ENCODE results near the gene NEK6. TPM values are rescaled to one million over a fixed set of nuclear protein-coding genes. Genes with fewer than 3 reads are reported as not detected.
A peak's percentile ranks its signal among the peaks of the same experiment; 100 is the strongest.

The NEK6 gene
- total RNA-seq, 2 donors from 2014 or later, result 24.0 to 43.6 TPM

GRCh38 chr9:124265551-124265950 is 7.8 kb downstream of the NEK6 start:
- Histone ChIP-seq H3K9me3 (no peaks in the 10 kb centered on the region), H3K36me3 (no peaks in the 10 kb centered on the region), H3K4me1 (ENCODE audit: control insufficient read depth in 1 of 2, low read depth in 2 of 2) (peaks cover 65 to 81% of the 10 kb centered on the region in 2 donors), H3K27ac (no peak overlapping the region), H3K27me3 (replicated peaks; ENCODE audit: insufficient read depth) (no peaks in the 10 kb centered on the region), H3K4me3 (no peak overlapping the region)
- no peak for ATAC-seq (ENCODE audit: insufficient number of reproducible peaks, low FRiP score, low read depth)
- DNase-seq (ENCODE audit: low spot score), result no peak
- TF ChIP-seq CTCF (IDR thresholded peaks at IDR 0.05), result no peak

DNA sequence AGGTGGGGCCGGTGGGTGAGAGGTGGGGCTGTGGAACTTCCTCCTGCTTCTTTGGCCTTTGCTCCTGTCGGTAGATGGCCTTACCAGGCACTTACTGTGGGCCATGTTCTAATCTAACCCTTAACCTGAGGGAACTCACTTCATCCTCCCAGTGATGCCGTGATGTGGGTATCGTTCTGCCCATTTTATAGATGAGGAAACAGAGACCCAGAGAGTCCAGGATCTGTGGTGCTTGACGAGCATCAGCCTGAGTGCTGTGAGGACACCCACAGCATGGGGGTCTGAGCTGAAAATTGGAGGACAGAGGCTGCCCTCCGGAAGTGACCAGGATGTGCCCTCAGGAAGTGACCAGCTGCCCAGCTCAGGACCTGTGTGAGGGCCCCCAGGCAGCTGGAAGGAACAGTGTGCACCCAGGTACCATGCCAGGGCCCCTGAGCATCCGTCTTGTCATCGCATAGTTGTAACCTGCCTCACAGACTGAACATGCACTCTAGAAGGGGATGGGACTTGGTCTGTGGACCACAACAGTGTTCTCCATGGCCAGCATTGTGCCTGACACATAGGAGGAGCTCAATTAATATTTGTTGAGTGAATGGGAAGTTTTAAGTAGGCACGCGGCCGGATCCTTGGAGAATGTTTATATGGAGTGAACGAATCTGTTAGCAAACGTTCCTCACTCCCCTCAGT is 8.5 kb downstream of the NEK6 start:
- H3K27me3 ChIP-seq (replicated peaks; ENCODE audit: insufficient read depth), result no peaks in the 10 kb centered on the region
- ATAC-seq (ENCODE audit: insufficient number of reproducible peaks, low FRiP score, low read depth) (no peak), DNase-seq (ENCODE audit: low spot score) (no peak)
- H3K36me3 ChIP-seq, result no peaks in the 10 kb centered on the region
- no peaks in the 10 kb centered on the region for H3K9me3 ChIP-seq
- H3K4me3 ChIP-seq, result no peak overlapping the region
- TF ChIP-seq CTCF (IDR thresholded peaks at IDR 0.05), result no peak
- peaks cover 65 to 81% of the 10 kb centered on the region in 2 donors for H3K4me1 ChIP-seq (ENCODE audit: control insufficient read depth in 1 of 2, low read depth in 2 of 2)
- peak overlapping the region in 1 of 2 donors; percentile 76 for H3K27ac ChIP-seq

GRCh38 chr9:124266826-124267201 is 9.1 kb downstream of the NEK6 start:
- Histone ChIP-seq H3K4me1 (ENCODE audit: control insufficient read depth in 1 of 2, low read depth in 2 of 2) (peaks cover 65 to 81% of the 10 kb centered on the region in 2 donors), H3K4me3 (peak overlapping the region; percentile 36), H3K27ac (peak overlapping the region; percentile 35 to 76), H3K36me3 (no peaks in the 10 kb centered on the region), H3K9me3 (no peaks in the 10 kb centered on the region), H3K27me3 (replicated peaks; ENCODE audit: insufficient read depth) (no peaks in the 10 kb centered on the region)
- TF ChIP-seq CTCF (IDR thresholded peaks at IDR 0.05), result no peak
- DNase-seq (ENCODE audit: low spot score) (no peak), ATAC-seq (ENCODE audit: insufficient number of reproducible peaks, low FRiP score, low read depth) (no peak)

GRCh38 chr9:124267271-124267807 is 9.6 kb downstream of the NEK6 start:
- TF ChIP-seq CTCF (IDR thresholded peaks at IDR 0.05), result peak; percentile 22
- peak; percentile 56 for ATAC-seq (ENCODE audit: insufficient number of reproducible peaks, low FRiP score, low read depth)

GRCh38 chr9:124268248-124268647 is 10.5 kb downstream of the NEK6 start:
- Histone ChIP-seq H3K27me3 (replicated peaks; ENCODE audit: insufficient read depth) (no peaks in the 10 kb centered on the region), H3K4me1 (ENCODE audit: control insufficient read depth in 1 of 2, low read depth in 2 of 2) (peaks cover 63 to 81% of the 10 kb centered on the region in 2 donors), H3K9me3 (no peaks in the 10 kb centered on the region), H3K27ac (no peak overlapping the region), H3K36me3 (no peaks in the 10 kb centered on the region), H3K4me3 (no peak overlapping the region)
- ATAC-seq (ENCODE audit: insufficient number of reproducible peaks, low FRiP score, low read depth) (no peak), DNase-seq (ENCODE audit: low spot score) (no peak)
- no peak for TF ChIP-seq CTCF (IDR thresholded peaks at IDR 0.05)

More at GRCh38 chr9:124267271-124267807, 9.6 kb downstream of the NEK6 start:
- Histone ChIP-seq H3K9me3 (no peaks in the 10 kb centered on the region), H3K27ac (peak overlapping the region; percentile 35 to 76), H3K27me3 (replicated peaks; ENCODE audit: insufficient read depth) (no peaks in the 10 kb centered on the region), H3K36me3 (no peaks in the 10 kb centered on the region), H3K4me3 (peak overlapping the region; percentile 36), H3K4me1 (ENCODE audit: control insufficient read depth in 1 of 2, low read depth in 2 of 2) (peaks cover 63 to 81% of the 10 kb centered on the region in 2 donors)
- DNase-seq (ENCODE audit: low spot score), result peak; percentile 67

Data from thoracic aorta (tissue), 2 donors.